Bladder microvascular endothelial cell (primary cell): ENCODE measurements around the gene H3-3A. TPM values are rescaled to one million over a fixed set of nuclear protein-coding genes. Genes with fewer than 3 reads are reported as not detected.

Experiments used
- total RNA-seq: library from RNA; depleted of rRNA; stranded (reverse); fragments of >200 nt; gene quantifications from 2 replicates; pipeline ENCODE4 v1.2.3, GENCODE V29; 2014

The H3-3A gene
- 127 and 160 TPM in 2 replicates for total RNA-seq

DNA sequence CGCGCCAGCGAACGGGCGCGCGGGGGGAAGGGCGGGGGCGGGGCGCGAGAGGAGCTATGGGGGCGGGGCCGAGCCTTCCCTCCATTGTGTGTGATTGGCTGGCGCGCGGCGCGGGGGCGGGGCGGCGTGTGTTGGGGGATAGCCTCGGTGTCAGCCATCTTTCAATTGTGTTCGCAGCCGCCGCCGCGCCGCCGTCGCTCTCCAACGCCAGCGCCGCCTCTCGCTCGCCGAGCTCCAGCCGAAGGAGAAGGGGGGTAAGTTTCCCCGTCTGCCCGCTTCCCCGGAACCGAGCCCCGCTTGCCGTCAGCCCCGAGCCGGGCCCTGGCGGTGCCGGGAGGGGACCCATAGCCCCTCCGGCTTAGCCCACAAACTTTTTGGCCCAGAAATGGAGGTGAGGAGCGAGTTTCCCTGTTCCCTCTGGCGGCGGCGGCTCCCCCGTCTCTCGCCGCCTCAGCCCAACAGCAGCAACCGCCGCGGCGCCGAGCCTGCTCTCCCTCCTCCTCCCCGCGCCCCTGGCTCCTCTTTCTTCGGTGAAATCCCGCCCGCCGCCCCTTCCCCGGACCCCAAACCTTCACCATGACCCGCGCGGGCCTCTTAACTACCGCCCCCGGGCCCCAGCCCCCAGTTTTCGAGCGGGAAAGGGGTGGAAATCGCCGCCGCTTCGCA lies at the start of gene H3-3A:
TSS of gene H3-3A (plus strand) at position 159 of the 666 bp plus-strand sequence. CDS start 1,636 bp downstream, outside the sequence.

Other genes with a start within 250 kb of the H3-3A start
- gene TMEM63A, start 180.3 kb upstream of the H3-3A start, total RNA-seq, result 7.6 and 20.6 TPM in 2 replicates
- gene LEFTY1, start 173.6 kb upstream of the H3-3A start, total RNA-seq, result not detected in 2 replicates
- gene PYCR2, start 138.5 kb upstream of the H3-3A start, total RNA-seq, result 26.7 and 32.9 TPM in 2 replicates
- not detected in 2 replicates for gene LEFTY2, start 121.5 kb upstream of the H3-3A start, total RNA-seq
- 19.8 and 29.5 TPM in 2 replicates for gene SDE2, start 63.4 kb upstream of the H3-3A start, total RNA-seq
- gene ACBD3, start 124.0 kb downstream of the H3-3A start, total RNA-seq, result 25.6 and 41.0 TPM in 2 replicates
- gene MIXL1, start 160.9 kb downstream of the H3-3A start, total RNA-seq, result 0.06 TPM in 1 of 2 replicates, not detected in the other
- 5.0 and 5.9 TPM in 2 replicates for gene LIN9, start 246.4 kb downstream of the H3-3A start, total RNA-seq